Retina (tissue), 1 donor: ENCODE measurements around the gene RAB6A.
"Not testable (repeated sequence)": the region's sequence is repeated elsewhere in the genome, so short reads cannot be mapped to it uniquely, and the experiment has no call there.

ENCODE experiments used
- DNase-seq: peaks from one replicate; pipeline ENCODE4 v3.0.0-alpha.2; 2016

RAB6A gene

GRCh38 chr11:73760679-73761402, at the start of gene RAB6A:
Gene RAB6A (minus strand): TSS chr11:73761074. CDS start chr11:73760635, 439 bp downstream.
- peak; percentile 96 for DNase-seq

GRCh38 chr11:73810637-73811036, 49.8 kb upstream of the RAB6A start:
- DNase-seq = no peak

GRCh38 chr11:73808052-73808451, 47.2 kb upstream of the RAB6A start:
- no peak for DNase-seq

GRCh38 chr11:73804712-73805111, 43.8 kb upstream of the RAB6A start:
- no peak for DNase-seq

- DNase-seq = no peak
Observed at GRCh38 chr11:73801136-73801535, 40.3 kb upstream of the RAB6A start.

GRCh38 chr11:73800276-73800806, 39.5 kb upstream of the RAB6A start:
- no peak for DNase-seq

- no peak for DNase-seq
Observed at GRCh38 chr11:73797457-73797856, 36.6 kb upstream of the RAB6A start.

- DNase-seq = no peak
Observed at GRCh38 chr11:73795925-73796632, 35.2 kb upstream of the RAB6A start.

- DNase-seq = no peak
Observed at GRCh38 chr11:73792584-73792983, 31.7 kb upstream of the RAB6A start.

GRCh38 chr11:73789279-73789670, 28.4 kb upstream of the RAB6A start:
- no peak for DNase-seq

- DNase-seq = peak; percentile 99
Observed at GRCh38 chr11:73787643-73788558, 27.0 kb upstream of the RAB6A start, which contains the start of gene MRPL48. Gene MRPL48 (plus strand): TSS chr11:73787874. CDS start chr11:73787972, 98 bp downstream.

GRCh38 chr11:73787051-73787642, 26.3 kb upstream of the RAB6A start:
- no peak for DNase-seq

GRCh38 chr11:73785467-73785866, 24.6 kb upstream of the RAB6A start:
- DNase-seq = not testable (repeated sequence)

- DNase-seq = no peak
Observed at GRCh38 chr11:73784734-73785133, 23.9 kb upstream of the RAB6A start.

GRCh38 chr11:73784080-73784634, 23.3 kb upstream of the RAB6A start:
- no peak for DNase-seq

- DNase-seq = no peak
Observed at GRCh38 chr11:73783483-73784020, 22.7 kb upstream of the RAB6A start.

- no peak for DNase-seq
Observed at GRCh38 chr11:73781303-73781702, 20.4 kb upstream of the RAB6A start.

- DNase-seq = peak; percentile 99
Observed at GRCh38 chr11:73779084-73779902, 18.4 kb upstream of the RAB6A start.

GRCh38 chr11:73770811-73771210, 9.9 kb upstream of the RAB6A start:
- not testable (repeated sequence) for DNase-seq

GRCh38 chr11:73766763-73767162, 5.9 kb upstream of the RAB6A start:
- no peak for DNase-seq

GRCh38 chr11:73762732-73763131, 1.9 kb upstream of the RAB6A start:
- no peak for DNase-seq
